PC-9 (cell line): ENCODE results near the gene PYHIN1.

Source experiments
- CTCF ChIP-seq: fragments of 200-600 bp; sonication (generic); conservative IDR thresholded peaks from 2 replicates; pipeline ENCODE4 v1.6.1; 2017; ENCODE audit warnings: mixed run types, antibody characterized with exemption, mild to moderate bottlenecking, moderate library complexity
- EZH2 ChIP-seq: fragments of 200-600 bp; sonication (generic); IDR thresholded peaks from 2 replicates; pipeline ENCODE4 v1.8.0; 2017; ENCODE audit warnings: antibody characterized with exemption, low read depth

DNA sequence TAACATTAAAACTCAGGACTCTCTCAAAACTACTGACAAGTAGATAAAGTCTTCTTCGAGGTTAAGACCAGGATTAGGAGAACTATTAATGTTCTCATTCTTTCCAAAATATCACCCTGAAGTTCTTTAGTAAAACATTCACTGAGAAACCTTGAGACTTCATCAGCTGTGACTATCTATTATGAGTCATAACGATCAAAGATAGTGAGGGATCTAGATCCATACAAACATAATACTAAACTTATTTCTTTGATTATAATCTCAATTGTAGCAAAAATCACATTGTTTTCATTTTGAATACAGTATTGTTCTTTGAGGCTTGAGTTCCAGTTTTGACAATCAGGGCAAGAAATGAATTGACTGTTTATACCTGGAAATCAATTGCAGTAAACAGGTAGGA, 11.1 kb downstream of the PYHIN1 start:
- TF ChIP-seq CTCF (no peak), EZH2 (no peak)
